ENCODE data around the gene LIN37. TPM values are rescaled to one million over a fixed set of nuclear protein-coding genes. Genes with fewer than 3 reads are reported as not detected.

The LIN37 gene
- total RNA-seq, 6 experiments from 2014 or later, result 3.2 to 8.2 (median 4.9) TPM

DNA sequence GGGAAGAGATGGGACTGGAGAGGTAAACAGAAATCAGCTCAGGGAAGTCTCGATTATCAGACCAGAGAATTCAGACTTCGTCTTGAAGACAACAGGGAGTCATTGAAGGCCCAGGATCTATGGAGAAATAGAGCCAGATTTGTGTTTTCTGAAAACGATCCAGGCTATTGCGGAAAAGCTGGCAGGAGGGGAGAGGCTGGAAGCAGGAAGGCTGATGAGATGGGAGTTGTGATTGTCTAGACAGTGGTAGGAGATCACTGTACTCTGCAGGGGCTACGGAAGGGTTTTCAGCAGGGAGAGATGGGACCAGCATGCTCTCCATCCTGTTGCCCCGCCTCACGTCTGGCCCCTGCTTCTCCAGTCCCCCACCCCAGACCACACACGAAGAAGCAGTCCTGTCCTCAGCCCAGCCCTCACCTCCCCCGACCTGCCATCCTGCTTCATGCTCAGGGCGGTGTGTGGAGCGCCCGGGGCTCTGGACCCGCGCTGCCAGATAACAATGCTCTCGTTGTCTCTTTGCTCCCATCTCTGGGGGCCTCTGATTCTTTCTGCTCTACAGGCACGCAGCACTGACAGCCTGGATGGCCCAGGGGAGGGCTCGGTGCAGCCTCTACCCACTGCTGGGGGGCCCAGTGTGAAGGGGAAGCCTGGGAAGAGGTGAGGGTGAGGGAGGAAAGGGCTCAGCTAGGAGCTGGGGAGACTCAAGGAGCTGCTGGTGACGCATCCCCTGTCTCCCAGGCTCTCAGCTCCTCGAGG, 28.9 kb downstream of the LIN37 start:
- H3K9me3 ChIP-seq, result no peaks in the 10 kb centered on the region
- DNase-seq (no peak), ATAC-seq (no peak)
- TF ChIP-seq POLR2A (IDR thresholded peaks at IDR 0.05), result no peak
- intact Hi-C loops (cut with DNase I), result no loop called here
- no peak overlapping the region for H3K27ac ChIP-seq
- no peaks in the 10 kb centered on the region for H3K27me3 ChIP-seq
- H3K4me1 ChIP-seq, result no peaks in the 10 kb centered on the region
- 76% methylated on average over 14 of the region's 19 CpGs for WGBS (ENCODE audit: insufficient coverage, low coverage, low lambda C conversion rate, missing lambda C conversion rate)
- no peaks in the 10 kb centered on the region for H3K36me3 ChIP-seq
- H3K4me3 ChIP-seq, result no peak overlapping the region

DNA sequence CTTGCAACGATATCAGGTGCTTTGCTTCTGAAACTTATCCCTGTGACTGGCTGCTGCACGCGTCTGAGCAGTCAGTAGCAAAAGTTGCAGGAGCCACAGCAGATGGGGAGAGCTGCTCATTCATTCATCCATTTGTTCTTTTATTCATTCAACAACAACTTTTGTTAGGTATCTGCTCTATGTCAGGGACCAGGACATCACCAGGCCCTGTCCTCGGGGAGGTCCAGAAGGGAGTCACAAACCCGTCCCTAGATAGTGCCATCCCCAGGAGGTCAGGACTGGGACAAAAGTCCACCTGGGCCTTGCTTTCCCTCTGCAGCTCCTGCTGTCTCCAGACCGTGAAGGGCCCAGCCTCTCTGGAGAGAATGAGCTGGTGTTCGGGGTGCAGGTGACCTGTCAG, 29.6 kb downstream of the LIN37 start:
- TF ChIP-seq POLR2A (IDR thresholded peaks at IDR 0.05), result no peak
- TF ChIP-seq, protein P1, sequence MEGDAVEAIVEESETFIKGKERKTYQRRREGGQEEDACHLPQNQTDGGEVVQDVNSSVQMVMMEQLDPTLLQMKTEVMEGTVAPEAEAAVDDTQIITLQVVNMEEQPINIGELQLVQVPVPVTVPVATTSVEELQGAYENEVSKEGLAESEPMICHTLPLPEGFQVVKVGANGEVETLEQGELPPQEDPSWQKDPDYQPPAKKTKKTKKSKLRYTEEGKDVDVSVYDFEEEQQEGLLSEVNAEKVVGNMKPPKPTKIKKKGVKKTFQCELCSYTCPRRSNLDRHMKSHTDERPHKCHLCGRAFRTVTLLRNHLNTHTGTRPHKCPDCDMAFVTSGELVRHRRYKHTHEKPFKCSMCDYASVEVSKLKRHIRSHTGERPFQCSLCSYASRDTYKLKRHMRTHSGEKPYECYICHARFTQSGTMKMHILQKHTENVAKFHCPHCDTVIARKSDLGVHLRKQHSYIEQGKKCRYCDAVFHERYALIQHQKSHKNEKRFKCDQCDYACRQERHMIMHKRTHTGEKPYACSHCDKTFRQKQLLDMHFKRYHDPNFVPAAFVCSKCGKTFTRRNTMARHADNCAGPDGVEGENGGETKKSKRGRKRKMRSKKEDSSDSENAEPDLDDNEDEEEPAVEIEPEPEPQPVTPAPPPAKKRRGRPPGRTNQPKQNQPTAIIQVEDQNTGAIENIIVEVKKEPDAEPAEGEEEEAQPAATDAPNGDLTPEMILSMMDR (IDR thresholded peaks at IDR 0.05), result no peak
- Histone ChIP-seq H3K4me1 (no peaks in the 10 kb centered on the region), H3K36me3 (no peaks in the 10 kb centered on the region), H3K9me3 (no peaks in the 10 kb centered on the region), H3K27ac (no peak overlapping the region), H3K27me3 (no peaks in the 10 kb centered on the region), H3K4me3 (no peak overlapping the region)
- DNase-seq, result no peak
- ATAC-seq, result no peak
- whole genome bisulfite sequencing (ENCODE audit: insufficient coverage, low coverage, low lambda C conversion rate, missing lambda C conversion rate), result 85% methylated on average over 5 of the region's 7 CpGs
- intact Hi-C loops (cut with DNase I), result no loop called here

DNA sequence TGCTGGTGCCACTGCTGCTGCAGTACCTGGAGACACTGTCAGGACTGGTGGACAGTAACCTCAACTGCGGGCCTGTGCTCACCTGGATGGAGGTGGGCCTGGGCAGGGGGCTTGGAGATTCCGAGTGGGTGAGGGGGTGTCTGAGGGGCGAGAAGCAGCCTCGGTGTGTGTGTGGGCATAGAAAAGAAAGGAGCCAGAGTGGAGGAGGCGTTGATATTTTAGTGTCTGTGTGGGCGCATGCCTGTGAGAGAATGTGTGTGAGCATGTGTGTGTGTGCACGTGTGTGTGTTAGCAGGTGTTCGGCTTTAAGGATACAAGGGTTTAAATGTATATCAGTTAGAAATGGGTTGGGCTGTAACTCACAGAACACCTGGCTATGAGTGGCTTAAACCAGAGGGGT, 30.7 kb downstream of the LIN37 start:
- Histone ChIP-seq H3K4me3 (no peak overlapping the region), H3K27me3 (no peaks in the 10 kb centered on the region), H3K36me3 (no peaks in the 10 kb centered on the region), H3K27ac (no peak overlapping the region), H3K9me3 (no peaks in the 10 kb centered on the region), H3K4me1 (no peaks in the 10 kb centered on the region)
- ATAC-seq (no peak), DNase-seq (no peak)
- TF ChIP-seq, protein P1 (IDR thresholded peaks at IDR 0.05), result no peak
- intact Hi-C loops (cut with DNase I), result no loop called here
- WGBS (ENCODE audit: insufficient coverage, low coverage, low lambda C conversion rate, missing lambda C conversion rate), result 95% methylated on average over 8 of the region's 8 CpGs

DNA sequence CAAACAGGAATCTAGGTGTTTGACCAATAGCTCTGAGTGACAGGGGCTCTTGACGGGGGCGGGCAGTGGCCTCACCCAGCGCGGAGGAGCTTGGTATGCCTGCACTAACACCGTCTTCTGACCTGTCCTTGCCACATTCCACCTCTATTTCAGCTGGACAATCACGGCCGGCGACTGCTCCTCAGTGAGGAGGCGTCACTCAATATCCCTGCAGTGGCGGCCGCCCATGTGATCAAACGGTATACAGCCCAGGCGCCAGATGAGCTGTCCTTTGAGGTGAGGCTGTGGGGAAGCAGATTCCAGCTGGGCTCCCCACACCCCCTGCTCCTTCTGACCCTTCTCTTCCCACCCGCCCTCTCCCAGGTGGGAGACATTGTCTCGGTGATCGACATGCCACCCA, 31.7 kb downstream of the LIN37 start:
- H3K36me3 ChIP-seq, result no peaks in the 10 kb centered on the region

DNA sequence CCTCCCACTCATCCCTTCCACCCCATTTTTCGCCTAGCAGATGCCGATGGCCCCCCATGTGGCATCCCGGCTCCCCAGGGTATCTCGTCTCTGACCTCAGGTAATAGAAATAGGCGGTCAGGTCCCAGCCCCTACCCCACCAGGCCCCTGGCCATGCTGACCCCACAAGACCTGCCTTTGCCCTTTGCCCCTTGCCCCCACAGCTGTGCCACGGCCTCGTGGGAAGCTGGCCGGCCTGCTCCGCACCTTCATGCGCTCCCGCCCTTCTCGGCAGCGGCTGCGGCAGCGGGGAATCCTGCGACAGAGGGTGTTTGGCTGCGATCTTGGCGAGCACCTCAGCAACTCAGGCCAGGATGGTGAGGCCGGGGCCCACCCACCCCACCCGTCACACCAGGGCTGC, 32.3 kb downstream of the LIN37 start:
- H3K27ac ChIP-seq, result no peak overlapping the region
- no peak overlapping the region for H3K4me3 ChIP-seq
- TF ChIP-seq, protein P1 (IDR thresholded peaks at IDR 0.05), result no peak
- TF ChIP-seq POLR2A (IDR thresholded peaks at IDR 0.05), result no peak
- intact Hi-C loops (cut with DNase I), result no loop called here
- H3K9me3 ChIP-seq, result no peaks in the 10 kb centered on the region
- WGBS (ENCODE audit: insufficient coverage, low coverage, low lambda C conversion rate, missing lambda C conversion rate), result 81% methylated on average over 5 of the region's 20 CpGs
- ATAC-seq, result no peak
- no peaks in the 10 kb centered on the region for H3K27me3 ChIP-seq
- no peaks in the 10 kb centered on the region for H3K4me1 ChIP-seq
- no peaks in the 10 kb centered on the region for H3K36me3 ChIP-seq
- no peak for DNase-seq

More for the DNA sequence above, 31.7 kb downstream of the LIN37 start:
- Histone ChIP-seq H3K27me3 (no peaks in the 10 kb centered on the region), H3K4me1 (no peaks in the 10 kb centered on the region), H3K9me3 (no peaks in the 10 kb centered on the region), H3K27ac (no peak overlapping the region), H3K4me3 (no peak overlapping the region)
- ATAC-seq, result no peak
- DNase-seq, result no peak
- TF ChIP-seq POLR2A (IDR thresholded peaks at IDR 0.05), result no peak
- TF ChIP-seq, protein P1 (IDR thresholded peaks at IDR 0.05), result no peak
- WGBS (ENCODE audit: insufficient coverage, low coverage, low lambda C conversion rate, missing lambda C conversion rate), result 40% methylated on average over 1 of the region's 16 CpGs
- intact Hi-C loops (cut with DNase I), result no loop called here

Measured in right lobe of liver (tissue), 6 donors.